ENCODE results near the gene CHD5.
"Not testable (repeated sequence)": the region's sequence is repeated elsewhere in the genome, so short reads cannot be mapped to it uniquely, and the experiment has no call there.

Gene CHD5

DNA sequence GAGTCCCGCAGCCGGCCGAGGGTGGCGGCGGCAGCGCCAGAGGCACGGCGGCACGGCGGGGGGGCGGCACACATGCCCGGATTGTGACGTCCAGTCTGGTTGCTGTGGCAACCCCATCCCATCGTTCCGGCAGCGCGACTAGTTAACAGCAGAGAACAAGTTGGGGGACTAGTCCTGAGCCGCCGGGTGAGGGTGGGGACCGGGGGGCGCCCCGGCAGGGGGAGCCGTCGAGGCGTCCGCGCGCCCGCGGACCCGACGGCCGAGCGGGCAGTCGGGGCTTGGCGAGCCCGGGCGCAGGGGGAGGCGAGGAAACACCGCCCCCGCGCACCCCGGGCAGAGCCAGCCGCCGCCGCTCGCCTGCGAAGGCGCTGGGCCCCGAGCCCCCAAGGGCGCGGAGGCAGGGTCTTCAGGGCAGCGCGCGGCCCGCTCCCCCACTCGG lies at the start of gene CHD5:
CHD5 (minus strand) TSS at position 54 of the 439 bp plus-strand sequence. CDS start 298 bp downstream, outside the sequence.
- in situ Hi-C loops (cut with HindIII; ENCODE audit: low sequenced_read_pairs) = no loop called here

- in situ Hi-C loops (cut with HindIII; ENCODE audit: low sequenced_read_pairs) = no loop called here
Measured at GRCh38 chr1:6225651-6226050, 45.5 kb upstream of the CHD5 start.

DNA sequence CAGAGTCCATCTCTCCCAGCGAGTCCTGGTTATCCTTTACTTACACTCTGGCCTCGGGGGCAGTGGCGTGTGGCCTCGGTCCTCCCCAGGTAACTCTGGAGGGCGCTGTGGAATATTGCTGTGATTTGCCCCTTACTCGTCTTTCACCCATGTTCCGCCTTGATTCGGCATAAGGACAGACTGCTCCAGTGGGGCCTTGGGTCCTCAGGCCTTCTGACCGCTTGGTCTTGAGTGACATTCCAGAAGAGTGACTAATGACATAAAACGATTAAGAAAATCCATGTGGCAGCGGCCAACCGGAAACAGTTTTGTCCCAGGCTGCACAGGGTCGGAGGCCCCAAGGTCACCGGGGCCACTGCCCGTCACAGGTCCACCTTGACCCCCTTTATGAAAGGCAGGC lies 44.6 kb upstream of the CHD5 start:
- in situ Hi-C loops (cut with HindIII; ENCODE audit: low sequenced_read_pairs) = no loop called here

DNA sequence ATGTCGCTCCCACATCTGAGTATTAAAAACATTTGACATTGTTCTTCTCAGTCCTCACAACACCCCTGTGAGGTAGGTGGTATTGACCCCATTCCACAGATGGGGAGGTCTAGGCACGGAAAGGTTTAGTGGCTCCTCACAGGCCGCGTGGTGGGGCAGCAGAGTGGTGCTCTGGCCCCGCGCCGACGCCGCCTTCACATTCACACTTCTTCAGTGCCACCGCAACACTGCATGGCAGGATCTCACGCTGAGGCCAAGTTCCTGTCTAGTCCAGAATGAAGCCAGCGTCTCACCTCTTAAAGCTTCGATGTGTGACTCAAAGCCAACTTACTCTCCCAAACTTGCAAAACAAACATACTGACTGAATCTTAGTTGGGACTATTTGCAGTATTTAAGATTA lies 43.5 kb upstream of the CHD5 start:
- in situ Hi-C loops (cut with HindIII; ENCODE audit: low sequenced_read_pairs) = no loop called here

GRCh38 chr1:6222636-6223035 lies 42.5 kb upstream of the CHD5 start:
- in situ Hi-C loops (cut with HindIII; ENCODE audit: low sequenced_read_pairs) = no loop called here

DNA sequence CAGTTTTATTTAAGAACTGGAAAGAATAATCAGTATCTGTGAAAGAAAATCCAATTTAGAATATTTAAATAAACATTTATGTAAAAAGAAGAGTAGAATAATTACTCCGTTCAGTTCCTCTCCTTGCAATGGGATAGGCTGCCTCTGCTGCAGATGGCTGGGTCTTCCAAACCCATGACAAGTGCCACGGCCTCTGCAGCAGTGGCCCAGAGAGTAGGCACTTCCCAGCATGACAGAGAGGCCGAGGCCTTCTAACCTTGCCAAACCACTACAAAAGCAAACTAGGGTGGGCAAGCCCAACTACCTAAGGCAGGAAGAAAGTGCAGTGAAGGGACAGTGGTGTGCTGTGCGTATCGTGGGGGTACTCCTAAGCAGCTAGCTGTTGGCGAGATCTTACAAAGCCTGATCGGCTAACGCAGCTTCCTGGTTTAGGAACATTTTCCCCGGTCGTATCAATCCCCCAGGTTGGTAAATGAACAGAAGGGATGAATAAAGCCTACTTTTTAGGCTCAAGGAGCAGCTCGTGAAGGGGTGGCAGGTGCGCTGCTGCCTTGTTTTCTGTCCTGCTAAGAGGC lies 41.2 kb upstream of the CHD5 start:
- in situ Hi-C loops (cut with HindIII; ENCODE audit: low sequenced_read_pairs) = no loop called here

DNA sequence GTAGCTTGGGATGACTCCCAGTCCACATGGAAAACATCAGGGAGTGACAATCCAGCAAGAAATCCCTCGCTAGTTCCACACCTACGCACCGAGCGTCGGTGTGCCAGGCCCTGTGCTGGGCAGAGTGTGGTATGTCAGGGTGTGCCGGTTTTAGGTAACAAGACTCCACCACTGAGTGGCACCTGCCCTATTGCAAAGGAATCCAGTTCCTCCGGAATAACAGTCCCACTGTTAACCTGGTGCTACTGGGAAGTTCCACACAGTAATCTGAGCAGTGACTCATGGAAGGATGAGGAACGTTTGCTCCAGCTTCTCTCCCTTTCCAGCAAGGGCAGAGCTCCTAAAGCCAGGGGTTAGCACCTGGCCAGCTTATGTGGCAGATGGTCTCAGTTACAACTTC lies 40.1 kb upstream of the CHD5 start:
- in situ Hi-C loops (cut with HindIII; ENCODE audit: low sequenced_read_pairs) = no loop called here

GRCh38 chr1:6219641-6220040 lies 39.5 kb upstream of the CHD5 start:
- in situ Hi-C loops (cut with HindIII; ENCODE audit: low sequenced_read_pairs) = not testable (repeated sequence)

- in situ Hi-C loops (cut with HindIII; ENCODE audit: low sequenced_read_pairs) = no loop called here
Measured at GRCh38 chr1:6218375-6219164, 38.4 kb upstream of the CHD5 start.

DNA sequence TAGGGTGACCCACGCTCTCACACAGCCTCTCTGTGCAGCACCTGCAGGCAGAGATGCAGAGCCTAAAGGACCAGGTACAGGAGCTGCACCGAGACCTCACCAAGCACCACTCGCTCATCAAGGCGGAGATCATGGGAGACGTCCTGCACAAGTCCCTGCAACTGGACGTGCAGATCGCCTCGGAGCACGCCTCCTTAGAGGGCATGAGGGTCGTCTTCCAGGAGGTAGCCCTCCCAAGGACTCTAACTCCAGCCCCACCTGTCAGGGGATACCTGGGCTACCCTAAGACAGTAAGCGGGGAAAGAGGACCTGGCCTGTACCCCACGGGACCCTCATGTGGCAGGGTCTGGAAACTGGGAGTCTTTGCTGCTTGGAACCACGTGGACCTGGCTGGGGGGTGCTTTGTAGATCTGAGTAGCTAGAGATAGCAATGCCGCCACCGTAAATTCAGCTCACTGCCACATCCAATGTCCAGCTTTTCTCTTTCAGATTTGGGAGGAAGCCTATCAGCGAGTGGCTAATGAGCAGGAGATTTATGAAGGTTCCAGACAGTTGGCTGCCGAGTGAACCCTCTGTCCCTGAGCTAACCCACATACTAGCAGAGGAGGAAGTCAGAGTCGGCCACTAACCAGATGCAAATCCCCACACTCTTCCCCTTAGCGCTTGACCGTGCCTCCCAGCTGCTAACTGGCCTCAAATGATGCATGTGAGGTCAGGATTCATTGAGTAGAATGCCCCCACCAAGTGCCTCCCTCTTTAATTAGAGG lies 32.3 kb upstream of the CHD5 start:
- in situ Hi-C loops (cut with HindIII; ENCODE audit: low sequenced_read_pairs) = no loop called here

- in situ Hi-C loops (cut with HindIII; ENCODE audit: low sequenced_read_pairs) = no loop called here
Measured at GRCh38 chr1:6211731-6212130, 31.6 kb upstream of the CHD5 start.

DNA sequence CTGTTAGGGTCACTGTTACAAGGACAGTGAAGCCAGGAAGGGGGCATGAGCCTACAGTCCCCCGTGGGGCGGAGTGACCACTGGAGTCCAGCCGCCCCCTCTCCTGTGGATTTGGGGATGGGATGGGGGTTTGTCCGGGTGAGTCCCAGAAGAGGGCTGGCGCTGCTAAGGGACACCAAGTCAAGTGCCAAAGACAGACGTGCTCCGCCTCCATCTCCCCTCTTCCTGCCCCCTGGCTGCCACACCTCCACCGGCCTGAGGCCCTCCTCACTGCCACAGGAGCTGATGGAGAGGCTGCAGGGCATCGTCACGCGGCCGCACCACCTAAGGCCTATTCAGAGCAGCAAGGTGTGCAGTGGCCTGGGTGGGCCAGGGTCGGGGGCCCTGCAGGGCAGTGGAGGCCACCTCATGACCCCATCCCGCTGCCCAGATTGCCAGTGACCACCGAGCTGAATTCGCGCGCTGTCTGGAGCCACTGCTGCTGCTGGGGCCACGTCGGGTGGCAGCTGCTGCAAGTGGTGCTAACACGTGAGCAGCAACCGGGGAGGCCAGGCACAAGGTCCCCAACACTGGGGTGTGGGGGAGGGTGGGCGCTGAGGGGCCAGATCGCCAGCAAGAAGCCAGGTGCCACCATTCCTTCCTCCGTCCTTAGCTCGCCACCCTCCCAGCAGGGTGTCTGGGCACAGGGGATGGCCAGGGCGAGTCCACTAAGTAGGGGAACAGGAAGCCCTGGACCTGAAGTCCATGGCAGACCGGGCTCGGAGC lies 30.7 kb upstream of the CHD5 start:
- in situ Hi-C loops (cut with HindIII; ENCODE audit: low sequenced_read_pairs) = no loop called here

- in situ Hi-C loops (cut with HindIII; ENCODE audit: low sequenced_read_pairs) = no loop called here
Measured at GRCh38 chr1:6209661-6210580, 29.8 kb upstream of the CHD5 start.

- in situ Hi-C loops (cut with HindIII; ENCODE audit: low sequenced_read_pairs) = no loop called here
Measured at GRCh38 chr1:6208723-6209660, 28.9 kb upstream of the CHD5 start.

DNA sequence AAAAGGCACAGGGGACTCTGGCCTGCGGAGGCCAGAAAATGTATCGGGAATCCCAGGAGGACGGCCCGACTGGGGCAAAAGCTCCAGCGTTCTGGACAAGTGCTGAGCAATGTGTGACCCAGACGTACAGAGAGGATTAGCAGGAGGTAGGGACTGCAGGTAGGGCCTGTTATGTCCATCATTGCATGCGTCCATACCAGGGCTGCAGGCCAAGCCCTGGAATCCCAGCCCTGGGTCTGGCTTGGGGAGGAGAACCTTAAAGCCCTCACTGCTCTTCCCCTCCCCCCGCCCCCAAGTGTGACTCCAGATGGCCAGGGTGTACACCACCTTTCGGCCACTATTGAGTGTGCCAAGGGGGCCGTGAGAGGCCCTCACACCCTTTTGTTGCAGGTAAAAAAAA lies 27.8 kb upstream of the CHD5 start:
- in situ Hi-C loops (cut with HindIII; ENCODE audit: low sequenced_read_pairs) = no loop called here

GRCh38 chr1:6207075-6207885 lies 27.2 kb upstream of the CHD5 start:
- in situ Hi-C loops (cut with HindIII; ENCODE audit: low sequenced_read_pairs) = no loop called here

- in situ Hi-C loops (cut with HindIII; ENCODE audit: low sequenced_read_pairs) = no loop called here
Measured at GRCh38 chr1:6206520-6206855, 26.4 kb upstream of the CHD5 start.

DNA sequence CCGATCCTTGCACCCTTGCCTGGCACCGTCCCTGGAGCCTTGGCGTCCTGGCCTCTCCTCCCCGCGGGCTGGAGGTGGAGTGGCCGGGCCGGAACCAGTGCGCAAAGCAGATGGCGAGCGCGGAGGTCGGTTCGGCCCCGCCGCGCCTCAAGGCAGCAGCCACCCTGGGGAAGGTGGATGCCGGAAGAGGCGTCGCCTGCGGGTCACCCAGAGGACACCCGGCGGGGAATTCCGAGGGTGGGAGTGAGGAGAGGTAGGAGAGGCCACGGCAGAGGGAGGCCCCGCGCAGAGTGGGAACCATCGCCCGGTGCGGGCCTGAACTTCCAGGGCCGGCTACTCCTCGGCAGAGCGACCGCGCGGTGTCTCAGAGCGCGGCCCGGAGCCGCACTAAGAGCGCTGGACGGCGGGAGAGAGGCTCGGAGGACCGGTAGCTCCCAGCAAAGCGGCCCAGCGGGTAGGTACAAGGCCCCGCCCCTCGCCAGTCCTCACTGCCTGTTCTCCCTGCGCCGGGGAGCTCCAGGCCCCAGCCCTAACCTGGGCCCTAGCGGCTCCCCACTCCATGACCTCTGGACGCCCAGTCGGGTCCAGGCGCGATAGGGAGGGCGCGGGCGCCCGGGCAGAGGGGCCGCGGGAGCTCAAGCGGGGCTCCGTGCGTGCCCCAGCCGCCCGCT lies 25.9 kb upstream of the CHD5 start, which contains the start of gene RNF207:
RNF207 (plus strand) TSS at position 271 of the 671 bp plus-strand sequence. CDS start 417 bp downstream, outside the sequence.
- in situ Hi-C loops (cut with HindIII; ENCODE audit: low sequenced_read_pairs) = no loop called here

Measured in DLD1 (cell line).